ENCODE results near the gene C20orf144.
"Not testable (repeated sequence)": the region's sequence is repeated elsewhere in the genome, so short reads cannot be mapped to it uniquely, and the experiment has no call there.

Gene C20orf144

DNA sequence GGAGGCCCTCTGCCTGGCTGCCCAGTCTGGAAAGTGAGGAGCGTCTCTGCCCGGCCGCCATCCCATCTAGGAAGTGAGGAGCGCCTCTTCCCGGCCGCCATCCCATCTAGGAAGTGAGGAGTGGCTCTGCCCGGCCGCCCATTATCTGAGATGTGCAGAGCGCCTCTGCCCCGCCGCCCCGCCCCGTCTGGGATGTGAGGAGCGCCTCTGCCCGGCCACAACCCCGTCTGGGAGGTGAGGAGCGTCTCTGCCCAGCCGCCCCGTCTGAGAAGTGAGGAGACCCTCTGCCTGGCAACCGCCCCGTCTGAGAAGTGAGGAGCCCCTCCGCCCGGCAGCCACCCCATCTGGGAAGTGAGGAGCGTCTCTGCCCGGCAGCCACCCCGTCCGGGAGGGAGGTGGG lies 36.8 kb downstream of the C20orf144 start:
- not testable (repeated sequence) for DNase-seq

DNA sequence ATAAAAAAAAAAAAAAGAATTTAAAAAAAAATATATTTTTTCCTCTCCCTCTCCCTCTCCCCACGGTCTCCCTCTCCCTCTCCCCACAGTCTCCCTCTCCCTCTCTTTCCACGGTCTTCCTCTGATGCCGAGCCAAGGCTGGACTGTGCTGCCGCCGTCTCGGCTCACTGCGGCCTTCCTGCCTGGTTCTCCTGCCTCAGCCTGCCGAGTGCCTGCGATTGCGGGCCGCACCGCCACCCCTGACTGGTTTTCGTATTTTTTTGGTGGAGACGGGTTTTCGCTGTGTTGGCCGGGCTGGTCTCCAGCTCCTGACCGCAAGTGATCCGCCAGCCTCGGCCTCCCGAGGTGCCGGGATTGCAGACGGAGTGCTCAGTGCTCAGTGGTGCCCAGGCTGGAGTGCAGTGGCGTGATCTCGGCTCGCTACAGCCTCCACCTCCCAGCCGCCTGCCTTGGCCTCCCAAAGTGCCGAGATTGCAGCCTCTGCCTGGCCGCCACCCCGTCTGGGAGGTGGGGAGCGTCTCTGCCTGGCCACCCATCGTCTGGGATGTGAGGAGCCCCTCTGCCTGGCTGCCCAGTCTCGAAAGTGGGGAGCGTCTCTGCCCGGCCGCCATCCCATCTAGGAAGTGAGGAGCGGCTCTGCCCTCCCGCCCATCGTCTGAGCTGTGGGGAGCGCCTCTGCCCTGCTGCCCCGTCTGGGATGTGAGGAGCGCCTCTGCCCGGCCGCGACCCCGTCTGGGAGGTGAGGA lies 38.7 kb downstream of the C20orf144 start:
- DNase-seq = not testable (repeated sequence)

DNA sequence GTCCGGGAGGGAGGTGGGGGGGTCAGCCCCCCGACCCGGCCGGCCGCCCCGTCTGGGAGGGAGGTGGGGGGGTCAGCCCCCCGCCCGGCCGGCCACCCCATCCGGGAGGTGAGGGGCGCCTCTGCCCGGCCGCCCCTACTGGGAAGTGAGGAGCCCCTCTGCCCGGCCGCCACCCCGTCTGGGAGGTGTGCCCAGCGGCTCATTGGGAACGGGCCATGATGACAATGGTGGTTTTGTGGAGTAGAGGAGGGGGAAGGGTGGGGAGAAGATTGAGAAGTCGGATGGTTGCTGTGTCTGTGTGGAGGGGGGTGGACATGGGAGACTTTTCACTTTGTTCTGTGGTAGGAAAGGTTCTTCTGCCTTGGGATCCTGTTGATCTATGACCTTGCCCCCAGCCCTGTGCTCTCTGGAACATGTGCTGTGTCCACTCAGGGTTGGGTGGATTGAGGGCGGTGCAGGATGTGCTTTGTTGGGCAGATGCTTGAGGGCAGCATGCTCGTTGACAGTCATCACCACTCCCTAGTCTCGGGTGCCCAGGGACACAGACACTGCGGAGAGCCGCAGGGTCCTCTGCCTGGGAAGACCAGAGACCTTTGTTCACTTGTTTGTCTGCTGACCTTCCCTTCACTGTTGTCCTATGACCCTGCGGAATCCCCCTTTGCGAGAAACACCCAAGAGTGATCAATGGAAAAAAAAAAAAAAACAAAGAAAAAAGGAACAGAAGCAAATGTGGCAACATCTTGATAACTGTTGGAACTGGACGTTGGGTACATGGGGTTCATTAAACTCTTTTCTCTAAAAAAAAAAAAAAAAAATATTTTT lies 39.7 kb downstream of the C20orf144 start:
- DNase-seq = no peak

DNA sequence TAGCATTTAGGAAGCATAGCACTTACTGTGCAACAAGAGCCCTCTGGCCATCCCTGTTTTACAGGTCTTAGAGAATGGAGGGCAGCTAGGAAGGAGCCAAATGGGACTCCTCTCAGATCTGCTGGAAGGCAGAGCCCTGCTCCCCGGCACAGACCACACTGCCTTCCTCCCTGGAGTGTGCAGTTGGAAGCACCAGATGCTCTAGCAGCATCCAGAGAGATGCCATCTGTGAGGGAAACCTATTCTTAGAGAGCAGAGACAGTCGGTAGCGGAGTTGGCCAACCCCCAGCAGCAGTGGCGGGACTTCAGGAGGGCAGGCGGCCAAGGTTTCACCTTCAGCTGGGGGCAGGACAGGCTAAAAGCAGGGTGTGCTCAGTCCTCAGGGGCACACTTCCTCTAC lies 40.7 kb downstream of the C20orf144 start:
- no peak for DNase-seq

DNA sequence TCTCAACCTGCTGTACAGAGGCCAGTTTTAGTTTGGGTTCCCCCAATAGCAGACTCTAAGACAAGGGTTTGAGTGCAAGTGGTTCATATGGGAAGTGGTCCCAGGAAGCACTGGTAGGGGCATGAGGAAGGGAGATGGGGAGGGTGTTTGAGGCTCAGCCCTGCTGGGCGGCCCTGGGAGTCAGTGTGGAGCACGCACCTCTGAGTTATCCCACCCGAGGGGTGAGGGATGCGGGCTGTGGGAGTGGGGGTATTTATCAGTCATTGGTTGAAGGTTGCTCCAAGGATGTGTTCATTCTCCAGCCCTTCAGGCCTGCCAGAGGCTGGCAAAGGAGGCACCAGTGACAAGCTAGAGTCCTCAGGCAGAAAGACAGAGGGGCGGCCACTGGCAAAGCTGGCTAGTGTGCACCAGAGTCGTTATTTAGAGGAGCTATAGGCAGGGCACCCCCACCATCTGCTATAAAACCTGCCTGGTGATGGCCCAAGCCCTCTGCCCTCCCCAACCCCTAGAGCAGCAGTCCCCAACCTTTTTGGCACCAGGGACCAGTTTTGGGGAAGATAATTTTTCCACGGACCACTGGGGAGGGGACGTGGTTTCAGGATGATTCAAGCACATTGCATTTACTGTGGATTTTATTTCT lies 41.5 kb downstream of the C20orf144 start:
- no peak for DNase-seq

DNA sequence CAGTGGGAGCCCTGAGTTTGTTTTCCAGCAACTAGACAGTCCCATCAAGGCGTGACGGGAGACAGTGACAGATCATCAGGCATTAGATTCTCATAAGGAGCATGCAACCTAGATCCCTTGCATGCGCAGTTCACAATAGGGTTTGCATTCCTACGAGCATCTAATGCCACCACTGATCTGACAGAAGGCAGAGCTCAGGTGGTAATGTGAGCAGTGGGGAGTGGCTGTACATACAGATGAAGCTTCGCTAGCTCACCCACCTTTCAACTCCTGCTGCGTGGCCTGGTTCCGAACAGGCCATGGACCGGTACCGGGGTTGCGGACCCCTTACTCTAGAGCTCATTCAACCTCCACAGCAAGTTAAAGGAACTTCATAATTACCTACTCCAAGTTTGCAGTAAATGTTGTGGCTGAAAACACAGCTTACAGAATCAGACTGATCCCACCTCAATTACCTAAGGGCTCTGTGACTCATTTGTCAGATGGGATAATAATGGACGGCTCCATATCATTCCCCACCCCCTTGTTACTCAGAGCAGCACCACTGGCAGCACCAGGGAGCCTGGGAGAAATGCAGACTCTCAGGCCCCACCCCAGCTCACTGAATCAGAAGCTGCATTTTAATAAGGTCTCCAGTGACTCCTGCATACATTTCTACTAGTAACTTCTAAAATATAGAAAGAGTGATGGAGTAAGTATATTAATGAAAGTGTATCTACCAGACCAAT lies 42.2 kb downstream of the C20orf144 start:
- no peak for DNase-seq

DNA sequence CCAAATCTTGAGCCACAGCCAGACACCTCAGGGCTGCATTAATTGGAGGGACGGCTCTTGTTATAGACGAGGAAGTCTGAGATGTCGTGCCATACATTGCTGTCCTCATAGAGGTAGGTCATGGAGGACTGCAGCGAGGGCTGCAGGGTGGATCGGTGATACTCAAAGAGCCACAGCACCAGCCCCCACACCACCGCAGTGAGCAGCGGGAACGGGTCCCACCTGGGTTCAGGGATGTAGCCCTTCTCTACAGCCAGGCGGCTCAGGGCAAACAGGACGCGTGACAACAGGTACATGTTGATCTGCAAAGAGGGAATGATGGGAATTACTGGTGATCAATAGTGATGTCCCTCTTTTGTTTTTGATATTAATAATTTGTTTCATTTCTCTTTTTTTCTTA lies 45.5 kb downstream of the C20orf144 start:
- no peak for DNase-seq

DNA sequence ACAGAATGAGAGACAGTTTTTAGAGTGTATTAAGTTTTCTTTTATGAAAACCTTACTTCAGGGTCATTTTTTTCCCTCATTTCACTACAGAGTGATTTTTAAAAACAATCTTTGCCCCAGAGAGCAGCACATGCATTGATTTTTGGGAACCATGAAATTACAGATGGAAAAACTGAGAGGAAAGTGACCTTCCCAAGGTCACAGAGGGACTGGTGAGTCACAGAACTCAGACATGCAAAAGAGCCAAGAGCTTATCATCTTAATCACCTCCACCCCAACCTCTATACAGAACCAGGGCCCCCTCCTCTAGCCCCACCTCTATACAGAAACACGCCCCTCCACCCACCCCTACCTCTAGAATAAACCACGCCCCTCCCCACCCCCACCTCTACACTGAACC lies 47.3 kb downstream of the C20orf144 start:
- no peak for DNase-seq

DNA sequence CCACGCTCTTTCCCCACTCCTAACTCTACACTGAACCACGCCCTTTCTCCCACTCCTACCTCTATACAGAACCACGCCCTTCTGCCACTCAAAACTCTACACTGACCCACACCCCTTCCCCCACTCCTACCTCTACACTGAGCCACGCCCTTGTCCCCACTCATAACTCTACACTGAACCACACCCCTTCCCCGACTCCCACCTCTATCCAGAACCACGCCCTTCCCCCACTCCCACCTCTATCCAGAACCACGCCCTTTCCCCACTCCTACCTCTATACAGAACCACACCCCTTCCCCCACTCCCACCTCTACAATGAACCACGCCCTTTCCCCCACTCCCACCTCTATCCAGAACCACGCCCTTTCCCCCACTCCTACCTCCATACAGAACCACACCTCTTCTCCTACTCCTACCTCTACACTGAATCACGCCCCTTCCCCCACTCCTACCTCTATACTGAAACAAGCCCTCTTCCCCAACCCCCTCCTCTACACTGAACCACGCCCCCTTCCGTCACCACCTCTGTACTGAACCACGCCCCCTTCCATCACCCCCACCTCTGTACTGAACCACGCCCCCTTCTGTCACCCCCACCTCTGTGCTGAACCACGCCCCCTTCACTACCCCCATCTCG lies 47.9 kb downstream of the C20orf144 start:
- DNase-seq = no peak

DNA sequence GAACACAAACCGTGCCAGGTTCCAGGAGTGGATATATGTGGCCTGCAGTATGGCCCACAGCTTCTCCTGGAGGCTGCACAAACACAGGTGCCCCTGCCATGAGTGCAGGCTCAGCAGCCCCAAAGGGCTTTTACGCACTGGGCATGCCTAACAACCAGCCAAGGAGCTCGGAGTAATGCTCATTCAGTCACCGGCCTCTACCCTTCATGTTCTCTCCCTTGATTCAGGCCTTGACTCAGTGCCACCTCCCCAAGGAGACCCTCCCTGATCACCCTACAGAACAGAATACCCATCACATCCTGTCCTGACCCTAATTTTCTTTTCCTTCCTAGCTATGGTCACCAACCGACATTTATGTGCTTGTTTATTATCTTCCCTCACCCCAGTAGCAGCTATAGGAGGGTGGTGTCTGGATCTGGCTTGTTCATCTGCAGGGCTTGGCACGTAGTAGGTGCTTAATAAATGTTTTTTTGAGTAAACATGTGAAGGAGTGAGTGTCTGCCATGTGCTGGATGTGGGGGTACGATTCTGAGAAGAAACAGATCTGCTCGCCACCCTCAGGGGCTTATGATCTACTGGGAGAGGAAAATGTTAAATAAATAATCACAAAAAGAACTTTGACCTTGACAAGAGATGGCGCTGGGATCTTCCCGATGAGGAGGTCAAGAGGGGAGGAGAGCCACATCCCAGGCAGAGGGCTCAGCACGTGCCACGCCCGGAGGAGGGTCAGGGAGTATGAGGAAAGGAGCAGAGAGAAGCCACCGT lies 48.7 kb downstream of the C20orf144 start:
- DNase-seq = no peak

DNA sequence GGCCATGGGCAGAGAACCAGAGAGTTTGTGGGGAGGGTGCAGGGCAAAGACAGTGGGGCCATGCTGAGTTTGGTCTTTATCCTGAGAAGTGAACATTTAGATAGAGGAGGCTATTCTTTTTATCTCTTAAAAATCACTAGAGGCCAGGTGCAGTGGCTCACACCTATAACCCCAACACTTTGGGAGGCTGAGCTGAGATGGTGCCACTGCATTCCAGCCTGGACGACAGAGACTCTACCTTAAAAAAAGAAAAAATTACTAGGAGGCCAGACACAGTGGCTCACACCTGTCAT lies 49.3 kb downstream of the C20orf144 start:
- DNase-seq = no peak
